Loucy (cell line): Measurements from ENCODE around the gene RLF.
"Not testable (repeated sequence)": the region's sequence is repeated elsewhere in the genome, so short reads cannot be mapped to it uniquely, and the experiment has no call there.

ENCODE experiments used
- CTCF ChIP-seq: fragments of 200-600 bp; sonication (generic); conservative IDR thresholded peaks from 2 replicates; pipeline ENCODE4 v1.5.1; 2014; ENCODE audit warnings: mild to moderate bottlenecking, antibody characterized with exemption, low read length
- EZH2phosphoT487 ChIP-seq: fragments of 200-600 bp; IDR thresholded peaks from 2 replicates; pipeline ENCODE4 v1.6.1; 2018; ENCODE audit warnings: antibody characterized with exemption, mild to moderate bottlenecking, moderate library complexity, borderline replicate concordance

GRCh38 chr1:40194639-40195038, 33.5 kb downstream of the RLF start:
- TF ChIP-seq CTCF, EZH2phosphoT487: not testable (repeated sequence)
